ENCODE data around the gene MRPS24. TPM values are rescaled to one million over a fixed set of nuclear protein-coding genes. Genes with fewer than 3 reads are reported as not detected.

MRPS24 gene
- total RNA-seq, 1 experiment from 2014 or later, result 116 TPM

DNA sequence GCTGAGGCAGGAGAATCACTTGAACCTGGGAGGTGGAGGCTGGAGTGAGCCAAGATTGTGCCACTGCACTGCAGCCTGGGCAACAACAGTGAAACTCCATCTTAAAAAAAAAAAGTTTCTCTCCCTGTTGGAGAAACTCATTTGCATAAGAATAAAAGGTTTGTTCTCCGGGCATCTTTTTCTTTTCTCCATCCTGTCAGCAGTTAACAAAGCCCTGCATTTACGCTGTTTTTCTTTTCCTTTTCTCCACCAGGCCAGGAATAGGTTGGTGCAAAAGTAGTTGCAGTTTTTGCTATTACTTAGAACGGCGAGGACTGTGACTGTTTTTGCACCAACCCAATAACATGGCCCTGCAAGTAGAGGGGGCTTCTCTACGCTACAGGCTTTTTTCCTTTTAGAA, 46.6 kb upstream of the MRPS24 start:
- H2BK20ac ChIP-seq (ENCODE audit: low read depth, low read length, poor library complexity, severe bottlenecking), result no peak overlapping the region
- H3K4me2 ChIP-seq (ENCODE audit: insufficient read depth, insufficient read length, low read length), result no peak overlapping the region
- H3K27ac ChIP-seq (ENCODE audit: insufficient read length, low read depth, low read length), result no peak overlapping the region
- no peak overlapping the region for H2BK5ac ChIP-seq (ENCODE audit: insufficient read length, low read length)
- no peaks in the 10 kb centered on the region for H3K4me1 ChIP-seq (ENCODE audit: insufficient read depth, low read length)
- H4K8ac ChIP-seq (replicated peaks; ENCODE audit: insufficient read length, low read depth, low read length), result no peak overlapping the region
- peaks cover 1% of the 10 kb centered on the region for H3K27me3 Mint-ChIP-seq (ENCODE audit: low read depth)
- no peaks in the 10 kb centered on the region for H3K27me3 ChIP-seq (ENCODE audit: insufficient read depth, low read length)
- no peaks in the 10 kb centered on the region for H4K20me1 ChIP-seq (ENCODE audit: control insufficient read depth, insufficient read depth, insufficient read length)
- no peak overlapping the region for H4K5ac ChIP-seq (ENCODE audit: insufficient read length, low read depth, low read length)
- WGBS (ENCODE audit: extremely low coverage, insufficient read length, low lambda C conversion rate), result no CpG with 5 or more reads among the region's 5 CpGs
- peaks cover 6 to 21% (median 14%) of the 10 kb centered on the region in 3 experiments for H3K36me3 Mint-ChIP-seq (ENCODE audit: insufficient read depth in 1 of 3, low read depth in 3 of 3)
- H3K79me2 ChIP-seq (ENCODE audit: insufficient read depth, low read length), result no peaks in the 10 kb centered on the region
- H2BK12ac ChIP-seq (ENCODE audit: insufficient read length, low read depth, low read length), result no peak overlapping the region
- H3K23ac ChIP-seq (ENCODE audit: insufficient read length, low read depth, low read length), result no peak overlapping the region
- no peak overlapping the region for H2AFZ ChIP-seq (ENCODE audit: low read length)
- H3K4ac ChIP-seq (ENCODE audit: low read depth, low read length), result no peak overlapping the region
- H3K4me3 Mint-ChIP-seq, result no peak overlapping the region
- no peak overlapping the region for H3K27ac Mint-ChIP-seq
- H3K9me3 ChIP-seq (ENCODE audit: control insufficient read depth, low read depth, low read length), result peaks cover 10% of the 10 kb centered on the region
- no peak overlapping the region for H3K18ac ChIP-seq (ENCODE audit: insufficient read length, low read depth, low read length)
- H3K79me1 ChIP-seq (ENCODE audit: insufficient read depth, low read depth, low read length, poor library complexity, severe bottlenecking), result no peaks in the 10 kb centered on the region
- TF ChIP-seq, protein P1, sequence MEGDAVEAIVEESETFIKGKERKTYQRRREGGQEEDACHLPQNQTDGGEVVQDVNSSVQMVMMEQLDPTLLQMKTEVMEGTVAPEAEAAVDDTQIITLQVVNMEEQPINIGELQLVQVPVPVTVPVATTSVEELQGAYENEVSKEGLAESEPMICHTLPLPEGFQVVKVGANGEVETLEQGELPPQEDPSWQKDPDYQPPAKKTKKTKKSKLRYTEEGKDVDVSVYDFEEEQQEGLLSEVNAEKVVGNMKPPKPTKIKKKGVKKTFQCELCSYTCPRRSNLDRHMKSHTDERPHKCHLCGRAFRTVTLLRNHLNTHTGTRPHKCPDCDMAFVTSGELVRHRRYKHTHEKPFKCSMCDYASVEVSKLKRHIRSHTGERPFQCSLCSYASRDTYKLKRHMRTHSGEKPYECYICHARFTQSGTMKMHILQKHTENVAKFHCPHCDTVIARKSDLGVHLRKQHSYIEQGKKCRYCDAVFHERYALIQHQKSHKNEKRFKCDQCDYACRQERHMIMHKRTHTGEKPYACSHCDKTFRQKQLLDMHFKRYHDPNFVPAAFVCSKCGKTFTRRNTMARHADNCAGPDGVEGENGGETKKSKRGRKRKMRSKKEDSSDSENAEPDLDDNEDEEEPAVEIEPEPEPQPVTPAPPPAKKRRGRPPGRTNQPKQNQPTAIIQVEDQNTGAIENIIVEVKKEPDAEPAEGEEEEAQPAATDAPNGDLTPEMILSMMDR (conservative IDR thresholded peaks at IDR 0.05), result no peak
- H2BK120ac ChIP-seq (ENCODE audit: low read depth, low read length, poor library complexity, severe bottlenecking), result no peak overlapping the region
- H3K9me3 Mint-ChIP-seq, result peaks cover 18 to 33% of the 10 kb centered on the region in 2 experiments
- H3K56ac ChIP-seq (ENCODE audit: insufficient read length, low read depth, low read length), result no peak overlapping the region
- no peak overlapping the region for H3K14ac ChIP-seq (ENCODE audit: insufficient read depth, low read length)
- peaks cover 2% of the 10 kb centered on the region for H3K23me2 ChIP-seq (ENCODE audit: insufficient read length, low read depth, low read length, poor library complexity, severe bottlenecking)
- H3K4me1 Mint-ChIP-seq, result peaks cover 18 to 19% of the 10 kb centered on the region in 2 experiments
- H2AK5ac ChIP-seq (ENCODE audit: insufficient read length, low read length), result no peak overlapping the region
- no peak for DNase-seq
- no peak overlapping the region for H4K91ac ChIP-seq (ENCODE audit: insufficient read length, low read depth, low read length)
- no peak overlapping the region for H2BK15ac ChIP-seq (ENCODE audit: low read depth, low read length)
- no peak overlapping the region for H3T11ph ChIP-seq (ENCODE audit: low read length)
- no peak overlapping the region for H3K9ac ChIP-seq (ENCODE audit: extremely low read depth, insufficient read length, low read length)
